Uterus (tissue), 4 donors: ENCODE data around the gene SSBP2. TPM values are rescaled to one million over a fixed set of nuclear protein-coding genes. Genes with fewer than 3 reads are reported as not detected.

Experiments used
- DNase-seq, 2 donors: peaks; one replicate each; pipeline ENCODE4 v3.0.0-alpha.2; 2019 to 2020
- H3K27ac ChIP-seq, 2 donors: fragments of 200-600 bp; sonication (generic); 1 replicate in 1 of 2; 2 replicates in 1 of 2; pipeline ENCODE4 v1.5.1; 2016 to 2018
- H3K27me3 ChIP-seq, 2 donors: fragments of 200-600 bp; sonication (generic); one replicate each; pipeline ENCODE4 v1.5.1; 2018 to 2019; ENCODE audit warnings: control low read depth in 1 of 2
- H3K36me3 ChIP-seq, 2 donors: fragments of 200-600 bp; sonication (generic); one replicate each; pipeline ENCODE4 v1.5.1; 2019; ENCODE audit warnings: control low read depth in 1 of 2
- H3K4me1 ChIP-seq, 2 donors: fragments of 200-600 bp; sonication (generic); one replicate each; pipeline ENCODE4 v1.5.1; 2018 to 2019; ENCODE audit warnings: control low read depth in 1 of 2
- H3K4me3 ChIP-seq, 2 donors: fragments of 200-600 bp; sonication (generic); 1 replicate in 1 of 2; 2 replicates in 1 of 2; pipeline ENCODE4 v1.5.1; 2018 to 2019; ENCODE audit warnings: mild to moderate bottlenecking in 1 of 2
- H3K9me3 ChIP-seq, 2 donors: fragments of 200-600 bp; sonication (generic); one replicate each; pipeline ENCODE4 v1.5.1; 2019; ENCODE audit warnings: control low read depth in 1 of 2
- CTCF ChIP-seq, 4 experiments: fragments of 200-600 bp in 2 of 4; fragments of 450-650 bp in 2 of 4; sonication (generic) in 2 of 4; IDR thresholded peaks; one replicate each; pipeline ENCODE4 v1.5.1; 2016 to 2019; ENCODE audit warnings: antibody characterized with exemption in 4 of 4, mild to moderate bottlenecking in 2 of 4, moderate library complexity in 1 of 4
- POLR2A ChIP-seq, 2 donors: fragments of 450-650 bp; IDR thresholded peaks; one replicate each; pipeline ENCODE4 v1.6.1; 2016; ENCODE audit warnings: antibody characterized with exemption in 2 of 2, mild to moderate bottlenecking in 1 of 2, moderate library complexity in 1 of 2
- intact Hi-C: fragments of 100-400 bp; cut with DNase I; formaldehyde crosslinking; loops from one replicate; pipeline ENCODE4 v1.15.1; 2023; ENCODE audit warnings: low total_unique reads
- total RNA-seq, 4 donors: library from RNA; depleted of rRNA in 3 of 4; stranded (reverse); fragments of >200 nt in 3 of 4; gene quantifications; one replicate each; pipeline versions ENCODE4 v1.1.0 to v1.2.4, GENCODE V29; 2014 to 2023
- donor health status: DM: yes; HTN: yes; CAD: no.

SSBP2 gene
- total RNA-seq, 4 donors from 2014 or later: 22.0 to 204 (median 90.9) TPM

GRCh38 chr5:81554647-81555046 lies 196.2 kb downstream of the SSBP2 start:
- no peak for TF ChIP-seq CTCF (IDR thresholded peaks at IDR 0.05)
- no peak for DNase-seq

GRCh38 chr5:81553567-81554212 lies 197.2 kb downstream of the SSBP2 start:
- no peak overlapping the region for H3K27ac ChIP-seq
- H3K4me3 ChIP-seq: no peak overlapping the region
- DNase-seq: no peak
- no peaks in the 10 kb centered on the region for H3K9me3 ChIP-seq
- H3K36me3 ChIP-seq: no peaks in the 10 kb centered on the region
- H3K4me1 ChIP-seq: peaks cover 0 to 6% of the 10 kb centered on the region in 2 donors
- no peak for TF ChIP-seq POLR2A (IDR thresholded peaks at IDR 0.05)
- no peak for TF ChIP-seq CTCF (IDR thresholded peaks at IDR 0.05)
- intact Hi-C loops: no loop called here
- no peaks in the 10 kb centered on the region for H3K27me3 ChIP-seq

More at GRCh38 chr5:81554647-81555046, 196.2 kb downstream of the SSBP2 start:
- Histone ChIP-seq H3K9me3 (no peaks in the 10 kb centered on the region), H3K27me3 (no peaks in the 10 kb centered on the region), H3K4me1 (peaks cover 0 to 6% of the 10 kb centered on the region in 2 donors), H3K4me3 (no peak overlapping the region), H3K36me3 (no peaks in the 10 kb centered on the region), H3K27ac (no peak overlapping the region)
- intact Hi-C loops: no loop called here

- H3K27ac ChIP-seq: no peak overlapping the region
- H3K4me3 ChIP-seq: no peak overlapping the region
- no peaks in the 10 kb centered on the region for H3K9me3 ChIP-seq
- H3K27me3 ChIP-seq: no peaks in the 10 kb centered on the region
- intact Hi-C loops: no loop called here
- no peak for DNase-seq
- H3K36me3 ChIP-seq: no peaks in the 10 kb centered on the region
- peaks cover 0 to 6% of the 10 kb centered on the region in 2 donors for H3K4me1 ChIP-seq
- TF ChIP-seq CTCF (IDR thresholded peaks at IDR 0.05) (no peak), POLR2A (IDR thresholded peaks at IDR 0.05) (no peak)
Measured at GRCh38 chr5:81552852-81553566, 197.9 kb downstream of the SSBP2 start.

- DNase-seq: no peak
- no peaks in the 10 kb centered on the region for H3K27me3 ChIP-seq
- H3K9me3 ChIP-seq: no peaks in the 10 kb centered on the region
- H3K4me1 ChIP-seq: no peaks in the 10 kb centered on the region
- TF ChIP-seq POLR2A (IDR thresholded peaks at IDR 0.05) (no peak), CTCF (IDR thresholded peaks at IDR 0.05) (no peak)
- intact Hi-C loops: no loop called here
- H3K27ac ChIP-seq: no peak overlapping the region
- H3K4me3 ChIP-seq: no peak overlapping the region
- no peaks in the 10 kb centered on the region for H3K36me3 ChIP-seq
Measured at GRCh38 chr5:81549123-81549522, 201.8 kb downstream of the SSBP2 start.

GRCh38 chr5:81547001-81547400 lies 203.9 kb downstream of the SSBP2 start:
- H3K4me3 ChIP-seq: no peak overlapping the region
- no peaks in the 10 kb centered on the region for H3K9me3 ChIP-seq
- H3K36me3 ChIP-seq: no peaks in the 10 kb centered on the region
- H3K4me1 ChIP-seq: no peaks in the 10 kb centered on the region
- no peak overlapping the region for H3K27ac ChIP-seq
- intact Hi-C loops: no loop called here
- H3K27me3 ChIP-seq: no peaks in the 10 kb centered on the region
- no peak for DNase-seq
- no peak for TF ChIP-seq POLR2A (IDR thresholded peaks at IDR 0.05)
